GM19025 (cell line): Measurements from ENCODE around the gene PPIA.
"Not testable (repeated sequence)": the region's sequence is repeated elsewhere in the genome, so short reads cannot be mapped to it uniquely, and the experiment has no call there.

ENCODE experiments used
- ATAC-seq: cut with Tn5 transposase; IDR thresholded peaks from one replicate; pipeline ENCODE4 v1.9.1; 2021; ENCODE audit warnings: mild to moderate bottlenecking, low read depth, moderate library complexity; ENCODE audit not compliant: unreplicated experiment

Gene PPIA

GRCh38 chr7:44819292-44819691 is 22.8 kb downstream of the PPIA start:
- ATAC-seq = no peak

DNA sequence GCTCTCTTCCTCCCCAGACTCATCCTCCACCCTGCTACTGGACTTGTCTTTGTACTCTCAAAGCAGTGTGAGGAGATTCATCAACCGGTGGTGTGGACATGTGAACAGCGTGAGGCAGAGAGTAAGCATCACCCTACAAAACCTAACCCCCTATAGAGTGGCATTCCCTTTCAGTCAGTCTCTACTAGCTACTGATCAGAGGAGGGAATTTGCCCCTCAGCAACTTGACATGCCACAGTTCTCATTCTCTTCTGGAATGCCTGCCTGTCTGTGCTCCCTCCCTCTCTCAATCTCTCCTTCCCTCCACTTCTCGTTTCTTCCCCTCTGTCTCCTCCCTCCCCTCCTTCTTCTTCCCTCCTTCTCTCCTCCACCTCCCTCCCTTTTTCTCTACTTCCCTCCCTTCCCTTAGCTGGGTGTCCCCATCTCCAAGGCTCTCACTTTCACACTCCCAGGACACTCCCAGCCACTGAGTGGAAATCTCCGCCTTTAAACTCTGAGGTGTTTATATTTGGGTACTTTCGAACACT is 26.8 kb downstream of the PPIA start:
- no peak for ATAC-seq

DNA sequence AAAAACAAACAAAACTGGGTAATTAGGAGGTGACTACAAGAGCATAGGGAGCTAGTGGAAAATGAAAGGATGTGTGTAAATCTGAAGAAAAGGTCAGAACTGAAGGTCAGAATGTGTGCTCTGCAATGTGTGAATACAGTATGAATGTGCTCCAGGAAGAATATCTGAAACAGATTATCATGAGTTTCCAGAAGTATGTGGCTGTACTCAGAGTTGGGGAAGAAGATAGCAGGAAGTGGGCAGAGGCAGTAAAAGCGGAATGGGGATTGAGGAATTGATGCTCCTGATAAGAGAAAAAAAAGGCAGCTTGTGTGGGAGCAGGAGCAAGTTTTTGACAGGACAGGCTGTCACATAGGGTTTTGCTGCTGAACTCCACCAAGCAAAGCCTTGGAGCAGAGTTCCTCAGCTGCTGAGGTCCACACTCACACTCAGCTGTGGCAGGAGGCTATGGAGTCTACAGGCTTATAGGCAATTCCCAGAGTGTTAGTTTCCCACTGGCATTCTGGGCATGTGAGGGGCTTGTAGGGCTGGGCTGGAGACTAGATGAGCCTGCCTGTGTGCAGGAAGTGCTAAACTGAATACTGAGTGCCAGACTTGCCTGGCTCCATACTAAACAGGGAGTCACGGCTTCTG is 28.5 kb downstream of the PPIA start:
- no peak for ATAC-seq

GRCh38 chr7:44827567-44827966 is 31.1 kb downstream of the PPIA start:
- no peak for ATAC-seq

DNA sequence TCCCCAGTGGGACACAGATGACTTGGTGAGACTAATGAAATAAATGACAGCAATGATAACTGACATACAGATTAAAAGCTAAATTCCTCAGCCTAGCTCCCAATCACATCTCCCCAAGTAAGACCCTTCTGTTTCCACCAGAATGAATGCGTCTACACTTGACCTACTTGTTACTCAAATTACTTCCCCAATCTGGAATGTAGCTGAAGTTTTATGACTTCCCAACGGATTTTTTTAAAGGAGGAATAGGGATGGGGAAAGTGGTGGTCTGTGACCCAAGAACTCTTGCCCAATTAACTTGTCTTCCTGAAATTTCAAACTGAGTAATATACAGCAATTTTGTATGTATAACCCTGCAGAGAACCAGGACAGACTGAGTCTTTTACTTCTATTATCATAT is 42.3 kb downstream of the PPIA start:
- no peak for ATAC-seq

- not testable (repeated sequence) for ATAC-seq
These were observed 46.2 kb downstream of the PPIA start for GRCh38 chr7:44842675-44843074.

DNA sequence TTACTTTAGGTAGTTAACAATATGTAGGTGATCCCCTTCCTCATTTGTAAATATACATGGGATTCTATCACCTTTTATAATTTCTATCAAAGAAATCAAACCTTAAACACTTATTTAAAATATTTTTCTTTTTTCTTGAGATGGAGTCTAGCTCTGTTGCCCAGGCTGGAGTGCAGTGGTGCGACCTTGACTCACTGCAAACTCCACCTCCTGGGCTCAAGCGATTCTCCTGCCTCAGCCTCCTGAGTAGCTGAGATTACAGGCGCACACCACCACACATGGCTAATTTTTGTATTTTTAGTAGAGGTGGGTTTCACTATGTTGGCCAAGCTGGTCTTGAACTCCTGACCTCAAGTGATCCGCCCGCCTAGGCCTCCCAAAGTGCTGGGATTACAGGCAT is 47.0 kb downstream of the PPIA start:
- not testable (repeated sequence) for ATAC-seq

GRCh38 chr7:44845451-44845850 is 49.0 kb downstream of the PPIA start:
- no peak for ATAC-seq

DNA sequence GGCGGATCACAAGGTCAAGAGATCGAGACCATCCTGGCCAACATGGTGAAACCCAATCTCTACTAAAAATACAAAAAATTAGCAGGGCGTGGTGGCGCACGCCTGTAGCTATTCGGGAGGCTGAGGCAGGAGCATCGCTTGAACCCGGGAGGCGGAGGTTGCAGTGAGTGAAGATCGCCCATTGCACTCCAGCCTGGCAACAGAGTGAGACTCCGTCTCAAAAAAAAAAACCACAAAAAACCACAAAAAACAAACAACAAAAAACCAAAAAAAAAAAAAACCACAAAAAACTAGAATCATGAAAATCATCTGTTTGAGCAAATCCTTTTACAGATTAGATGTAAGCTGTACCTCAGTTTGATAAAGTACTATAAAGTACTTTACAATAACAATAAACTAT is 49.9 kb downstream of the PPIA start:
- not testable (repeated sequence) for ATAC-seq

DNA sequence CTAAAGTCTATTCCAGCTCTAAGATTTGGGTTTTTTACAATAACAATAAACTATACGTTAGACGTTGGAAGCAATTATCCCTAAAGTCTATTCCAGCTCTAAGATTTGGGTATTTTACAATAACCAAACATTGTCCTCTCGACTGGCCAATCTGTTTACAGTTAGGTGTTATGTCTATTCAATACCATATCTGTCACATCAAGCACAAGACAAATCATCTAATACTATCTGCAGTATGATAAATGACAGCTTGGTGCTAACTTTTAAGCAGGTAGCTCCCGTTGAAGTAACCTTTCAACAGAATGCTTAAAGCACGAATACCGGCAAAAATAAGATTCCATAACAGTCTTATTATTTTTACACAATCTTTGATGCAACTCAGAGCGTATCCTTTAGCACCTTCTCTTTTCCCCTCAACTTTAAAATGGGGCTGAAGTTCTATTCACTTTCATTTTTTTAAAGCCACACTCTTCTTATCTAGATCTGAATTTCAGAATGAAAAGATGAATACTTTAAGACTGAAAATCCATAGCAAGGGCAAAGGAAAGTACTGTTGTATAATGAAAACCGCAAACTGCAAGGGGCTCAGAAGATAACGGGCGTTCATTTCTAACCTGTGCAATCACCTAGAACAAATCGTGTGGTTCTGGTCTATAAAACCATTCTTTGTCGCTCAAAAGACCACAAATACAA is 50.5 kb downstream of the PPIA start:
- no peak for ATAC-seq

DNA sequence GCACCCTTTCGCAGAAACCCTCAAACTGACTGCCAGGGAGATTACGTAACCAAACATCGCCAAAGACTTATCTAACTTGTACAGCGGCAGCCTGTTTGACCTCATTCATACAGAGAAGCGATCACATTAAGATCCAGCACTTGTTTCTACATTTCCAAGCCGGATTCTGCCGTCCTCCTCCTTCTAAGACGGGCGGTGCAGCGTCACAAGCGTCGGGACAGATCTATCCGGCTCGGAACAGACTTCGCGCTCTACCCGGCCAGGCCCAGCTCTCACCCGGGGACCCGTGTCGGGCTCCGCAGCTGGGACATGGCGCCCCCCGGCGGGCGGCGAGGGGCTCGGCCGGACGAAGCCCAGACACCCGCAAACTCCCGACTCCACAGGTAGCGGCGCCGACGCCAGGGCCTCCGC is 51.0 kb downstream of the PPIA start:
- ATAC-seq = peak; percentile 58

GRCh38 chr7:44847920-44848634 is 51.6 kb downstream of the PPIA start, which contains the start of gene H2AZ2:
TSS of gene H2AZ2 (minus strand) at chr7:44848087. CDS start at chr7:44847971, 116 bp downstream.
- peak; percentile 79 for ATAC-seq

DNA sequence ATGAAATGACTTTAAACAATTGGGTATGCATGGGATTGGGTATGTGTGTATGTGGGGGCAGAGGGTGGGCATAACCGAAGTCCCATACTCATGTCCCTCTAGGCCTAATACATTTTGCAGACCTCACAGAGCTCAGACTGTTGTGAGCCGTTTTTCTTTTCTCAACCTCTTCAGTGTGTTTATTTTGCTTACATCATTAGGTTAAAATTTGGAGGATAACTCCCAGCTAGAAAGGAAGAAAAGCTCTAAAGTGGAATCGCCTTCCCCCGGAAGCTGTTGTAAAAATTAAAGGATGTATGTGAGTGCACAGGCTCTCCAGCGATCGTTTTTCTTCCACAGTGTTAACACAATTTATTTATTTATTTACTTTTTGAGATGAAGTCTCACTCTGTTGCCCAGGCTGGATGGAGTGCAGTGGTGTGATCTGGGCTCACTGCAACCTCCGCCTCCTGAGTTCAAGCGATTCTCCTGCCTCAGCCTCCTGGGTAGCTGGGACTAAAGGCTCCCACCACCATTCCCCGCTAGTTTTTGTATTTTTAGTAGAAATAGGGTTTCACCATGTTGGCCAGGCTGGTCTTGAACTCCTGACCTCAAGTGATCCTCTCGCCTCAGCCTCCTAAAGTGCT is 52.9 kb downstream of the PPIA start:
- ATAC-seq = no peak

DNA sequence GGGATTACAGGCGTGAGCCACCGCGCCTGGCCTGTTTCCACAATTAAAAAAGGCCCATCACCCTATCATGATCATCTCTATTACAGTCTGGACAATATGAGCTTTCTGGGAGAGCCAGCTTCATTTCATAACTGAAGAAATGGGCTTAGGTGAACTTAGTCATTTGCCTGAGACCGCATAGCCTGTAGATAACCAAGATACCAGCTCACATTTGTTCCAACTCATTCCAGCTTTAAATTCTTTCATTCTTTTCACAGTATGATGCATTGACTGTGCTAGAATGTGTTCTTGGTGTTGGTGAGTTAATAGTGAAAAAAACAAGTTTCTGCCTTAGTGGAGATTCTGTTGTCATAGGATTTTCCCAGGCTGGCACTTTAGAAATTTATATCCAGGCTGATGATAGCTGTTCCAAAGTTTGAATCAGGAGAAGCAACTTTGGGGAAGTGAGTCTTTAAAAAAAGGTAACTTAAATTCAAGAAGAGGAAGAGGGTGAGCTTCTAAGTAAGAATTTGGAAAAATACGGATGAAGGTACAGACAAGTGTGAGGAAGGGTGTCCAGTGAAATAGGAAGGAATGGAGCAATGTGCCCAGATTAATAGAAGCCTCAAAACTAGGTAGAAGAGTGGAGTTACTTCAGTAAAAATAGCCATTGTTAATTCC is 53.5 kb downstream of the PPIA start:
- ATAC-seq = no peak

DNA sequence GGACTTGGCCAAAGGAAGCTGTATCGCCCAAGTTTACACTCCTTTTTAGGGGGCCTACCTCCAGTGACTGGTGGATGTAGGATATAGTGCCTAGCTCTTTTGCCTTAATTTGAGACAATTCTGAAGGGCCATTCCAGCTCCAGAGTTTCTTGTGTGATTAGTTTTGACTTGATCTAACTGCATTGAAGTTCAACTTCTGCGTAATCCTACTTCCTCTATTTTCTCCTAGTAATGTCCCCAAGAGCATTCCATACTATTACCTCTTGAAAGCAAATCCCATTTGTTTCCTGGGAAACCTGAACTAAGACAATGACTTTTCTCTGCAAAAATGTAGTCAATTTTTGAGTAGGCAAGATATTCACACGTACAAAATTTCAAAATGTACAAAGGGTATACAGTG is 56.1 kb downstream of the PPIA start:
- ATAC-seq = no peak
